ENCODE measurements around the gene KCTD10. TPM values are rescaled to one million over a fixed set of nuclear protein-coding genes. Genes with fewer than 3 reads are reported as not detected.

The KCTD10 gene
- total and polyA plus RNA-seq, 2 of the 13 experiments (the other 11 are each of a cell fraction or from before 2014, with no cell fraction given): 6.9 to 25.4 TPM

DNA sequence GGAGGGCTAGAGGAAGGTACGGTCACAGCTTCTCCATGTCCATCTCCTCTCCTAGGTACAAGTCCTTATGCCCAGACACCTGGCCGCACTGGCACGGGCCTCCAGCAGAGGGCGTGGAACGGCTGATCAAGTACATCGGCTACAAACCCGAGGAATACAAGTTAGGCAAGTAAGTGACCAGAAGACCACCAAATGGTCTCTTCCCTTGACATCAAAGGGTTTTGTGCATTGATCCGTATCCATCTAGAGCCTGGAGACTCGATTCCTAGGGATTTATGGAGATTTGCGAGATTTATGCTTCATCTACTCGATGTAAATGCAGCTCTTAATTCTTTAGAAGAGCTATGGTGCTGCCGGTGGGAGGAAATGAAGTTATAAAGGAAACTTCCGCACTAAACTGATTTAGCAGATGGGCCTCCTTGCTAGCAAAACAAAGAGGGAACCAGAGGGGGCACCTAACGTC, 44.2 kb downstream of the KCTD10 start (continued):
- TF ChIP-seq, protein P1, sequence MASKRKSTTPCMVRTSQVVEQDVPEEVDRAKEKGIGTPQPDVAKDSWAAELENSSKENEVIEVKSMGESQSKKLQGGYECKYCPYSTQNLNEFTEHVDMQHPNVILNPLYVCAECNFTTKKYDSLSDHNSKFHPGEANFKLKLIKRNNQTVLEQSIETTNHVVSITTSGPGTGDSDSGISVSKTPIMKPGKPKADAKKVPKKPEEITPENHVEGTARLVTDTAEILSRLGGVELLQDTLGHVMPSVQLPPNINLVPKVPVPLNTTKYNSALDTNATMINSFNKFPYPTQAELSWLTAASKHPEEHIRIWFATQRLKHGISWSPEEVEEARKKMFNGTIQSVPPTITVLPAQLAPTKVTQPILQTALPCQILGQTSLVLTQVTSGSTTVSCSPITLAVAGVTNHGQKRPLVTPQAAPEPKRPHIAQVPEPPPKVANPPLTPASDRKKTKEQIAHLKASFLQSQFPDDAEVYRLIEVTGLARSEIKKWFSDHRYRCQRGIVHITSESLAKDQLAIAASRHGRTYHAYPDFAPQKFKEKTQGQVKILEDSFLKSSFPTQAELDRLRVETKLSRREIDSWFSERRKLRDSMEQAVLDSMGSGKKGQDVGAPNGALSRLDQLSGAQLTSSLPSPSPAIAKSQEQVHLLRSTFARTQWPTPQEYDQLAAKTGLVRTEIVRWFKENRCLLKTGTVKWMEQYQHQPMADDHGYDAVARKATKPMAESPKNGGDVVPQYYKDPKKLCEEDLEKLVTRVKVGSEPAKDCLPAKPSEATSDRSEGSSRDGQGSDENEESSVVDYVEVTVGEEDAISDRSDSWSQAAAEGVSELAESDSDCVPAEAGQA (IDR thresholded peaks at IDR 0.05; ENCODE audit: low read depth): 0 out of 2 replicates have a peak, but pooled peaks have one; percentile 25
- TF ChIP-seq, protein P1 (CRISPR knock-in tag; IDR thresholded peaks at IDR 0.05; ENCODE audit: borderline replicate concordance): no peak
- TF ChIP-seq NONO (IDR thresholded peaks at IDR 0.05): no peak
- peak; percentile 57; the same call in 1 of the 2 replicates for TF ChIP-seq NONO (CRISPR knock-in tag; conservative IDR thresholded peaks at IDR 0.05)
- TF ChIP-seq ZNF44 (CRISPR knock-in tag; IDR thresholded peaks at IDR 0.05): 0 out of 2 replicates have a peak, but pooled peaks have one; percentile 63
- TF ChIP-seq STAG1 (CRISPR knock-in tag; IDR thresholded peaks at IDR 0.05): peak; percentile 68
- peak; percentile 38; the same call in 1 of the 2 replicates for TF ChIP-seq SALL1 (CRISPR knock-in tag; IDR thresholded peaks at IDR 0.05)
- TF ChIP-seq RXRB (CRISPR knock-in tag; IDR thresholded peaks at IDR 0.05; ENCODE audit: borderline replicate concordance): peak; percentile 30; the same call in 1 of the 2 replicates
- TF ChIP-seq ZBTB7B (CRISPR knock-in tag; IDR thresholded peaks at IDR 0.05): 0 out of 2 replicates have a peak, but pooled peaks have one; percentile 31
- no peak for TF ChIP-seq SOX6 (IDR thresholded peaks at IDR 0.05)
- TF ChIP-seq SOX6 (CRISPR knock-in tag; IDR thresholded peaks at IDR 0.05): 0 out of 2 replicates have a peak, but pooled peaks have one; percentile 19
- TF ChIP-seq, protein P2, sequence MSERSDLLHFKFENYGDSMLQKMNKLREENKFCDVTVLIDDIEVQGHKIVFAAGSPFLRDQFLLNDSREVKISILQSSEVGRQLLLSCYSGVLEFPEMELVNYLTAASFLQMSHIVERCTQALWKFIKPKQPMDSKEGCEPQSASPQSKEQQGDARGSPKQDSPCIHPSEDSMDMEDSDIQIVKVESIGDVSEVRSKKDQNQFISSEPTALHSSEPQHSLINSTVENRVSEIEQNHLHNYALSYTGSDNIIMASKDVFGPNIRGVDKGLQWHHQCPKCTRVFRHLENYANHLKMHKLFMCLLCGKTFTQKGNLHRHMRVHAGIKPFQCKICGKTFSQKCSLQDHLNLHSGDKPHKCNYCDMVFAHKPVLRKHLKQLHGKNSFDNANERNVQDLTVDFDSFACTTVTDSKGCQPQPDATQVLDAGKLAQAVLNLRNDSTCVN (CRISPR knock-in tag; IDR thresholded peaks at IDR 0.05; ENCODE audit: borderline replicate concordance): peak; percentile 29; the same call in 1 of the 2 replicates
- TF ChIP-seq XRCC5 (optimal IDR thresholded peaks at IDR 0.05; ENCODE audit: low read length): peak; percentile 90
- peak; percentile 32; the same call in 1 of the 2 replicates for TF ChIP-seq RAD21 (CRISPR knock-in tag; IDR thresholded peaks at IDR 0.05)
- TF ChIP-seq KDM2A (CRISPR knock-in tag; IDR thresholded peaks at IDR 0.05; ENCODE audit: borderline replicate concordance, low read depth): peak; percentile 33; the same call in 1 of the 2 replicates
- 0 out of 2 replicates have a peak, but pooled peaks have one; percentile 18 for TF ChIP-seq SAP130 (CRISPR knock-in tag; IDR thresholded peaks at IDR 0.05; ENCODE audit: low read depth)
- TF ChIP-seq, protein P3, sequence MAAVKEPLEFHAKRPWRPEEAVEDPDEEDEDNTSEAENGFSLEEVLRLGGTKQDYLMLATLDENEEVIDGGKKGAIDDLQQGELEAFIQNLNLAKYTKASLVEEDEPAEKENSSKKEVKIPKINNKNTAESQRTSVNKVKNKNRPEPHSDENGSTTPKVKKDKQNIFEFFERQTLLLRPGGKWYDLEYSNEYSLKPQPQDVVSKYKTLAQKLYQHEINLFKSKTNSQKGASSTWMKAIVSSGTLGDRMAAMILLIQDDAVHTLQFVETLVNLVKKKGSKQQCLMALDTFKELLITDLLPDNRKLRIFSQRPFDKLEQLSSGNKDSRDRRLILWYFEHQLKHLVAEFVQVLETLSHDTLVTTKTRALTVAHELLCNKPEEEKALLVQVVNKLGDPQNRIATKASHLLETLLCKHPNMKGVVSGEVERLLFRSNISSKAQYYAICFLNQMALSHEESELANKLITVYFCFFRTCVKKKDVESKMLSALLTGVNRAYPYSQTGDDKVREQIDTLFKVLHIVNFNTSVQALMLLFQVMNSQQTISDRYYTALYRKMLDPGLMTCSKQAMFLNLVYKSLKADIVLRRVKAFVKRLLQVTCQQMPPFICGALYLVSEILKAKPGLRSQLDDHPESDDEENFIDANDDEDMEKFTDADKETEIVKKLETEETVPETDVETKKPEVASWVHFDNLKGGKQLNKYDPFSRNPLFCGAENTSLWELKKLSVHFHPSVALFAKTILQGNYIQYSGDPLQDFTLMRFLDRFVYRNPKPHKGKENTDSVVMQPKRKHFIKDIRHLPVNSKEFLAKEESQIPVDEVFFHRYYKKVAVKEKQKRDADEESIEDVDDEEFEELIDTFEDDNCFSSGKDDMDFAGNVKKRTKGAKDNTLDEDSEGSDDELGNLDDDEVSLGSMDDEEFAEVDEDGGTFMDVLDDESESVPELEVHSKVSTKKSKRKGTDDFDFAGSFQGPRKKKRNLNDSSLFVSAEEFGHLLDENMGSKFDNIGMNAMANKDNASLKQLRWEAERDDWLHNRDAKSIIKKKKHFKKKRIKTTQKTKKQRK (IDR thresholded peaks at IDR 0.05; ENCODE audit: low read length): no peak

Measured in HepG2 (cell line).